GM19455 (cell line): ENCODE measurements around the gene KATNA1.
A peak's percentile ranks its signal among the peaks of the same experiment; 100 is the strongest.

ENCODE experiments used
- ATAC-seq: cut with Tn5 transposase; IDR thresholded peaks from one replicate; pipeline ENCODE4 v1.9.1; 2021; ENCODE audit not compliant: unreplicated experiment

Gene KATNA1

GRCh38 chr6:149614337-149614736 lies 34.2 kb downstream of the KATNA1 start:
- no peak for ATAC-seq

GRCh38 chr6:149608381-149608982 lies 40.0 kb downstream of the KATNA1 start:
- ATAC-seq = no peak

GRCh38 chr6:149600508-149600907 lies 48.0 kb downstream of the KATNA1 start:
- no peak for ATAC-seq

GRCh38 chr6:149593408-149593807 lies 55.1 kb downstream of the KATNA1 start:
- ATAC-seq = no peak

- no peak for ATAC-seq
Observed at GRCh38 chr6:149592983-149593382, 55.5 kb downstream of the KATNA1 start.

- no peak for ATAC-seq
Observed at GRCh38 chr6:149586149-149586548, 62.4 kb downstream of the KATNA1 start.

GRCh38 chr6:149581349-149581748 lies 67.2 kb downstream of the KATNA1 start:
- ATAC-seq = no peak

GRCh38 chr6:149580880-149581279 lies 67.6 kb downstream of the KATNA1 start:
- ATAC-seq = no peak

- ATAC-seq = no peak
Observed at GRCh38 chr6:149567945-149568585, 80.4 kb downstream of the KATNA1 start.

- no peak for ATAC-seq
Observed at GRCh38 chr6:149567194-149567586, 81.3 kb downstream of the KATNA1 start.

GRCh38 chr6:149566410-149567193 lies 81.9 kb downstream of the KATNA1 start:
- ATAC-seq = peak; percentile 35

- peak; percentile 80 for ATAC-seq
Observed at GRCh38 chr6:149565527-149566409, 82.7 kb downstream of the KATNA1 start, which contains the start of gene GINM1. TSS of gene GINM1 (plus strand) at chr6:149566375. CDS start at chr6:149566415, 40 bp downstream.

- no peak for ATAC-seq
Observed at GRCh38 chr6:149563928-149564325, 84.6 kb downstream of the KATNA1 start.

GRCh38 chr6:149563203-149563927 lies 85.1 kb downstream of the KATNA1 start:
- ATAC-seq = no peak

GRCh38 chr6:149560736-149561135 lies 87.8 kb downstream of the KATNA1 start:
- ATAC-seq = no peak

GRCh38 chr6:149559389-149559788 lies 89.1 kb downstream of the KATNA1 start:
- ATAC-seq = no peak

- ATAC-seq = no peak
Observed at GRCh38 chr6:149558029-149558428, 90.5 kb downstream of the KATNA1 start.

- no peak for ATAC-seq
Observed at GRCh38 chr6:149551920-149552319, 96.6 kb downstream of the KATNA1 start.

- peak; percentile 89 for ATAC-seq
Observed at GRCh38 chr6:149545754-149546471, 102.6 kb downstream of the KATNA1 start, which contains the start of gene PPIL4. TSS of gene PPIL4 (minus strand) at chr6:149546043. CDS start at chr6:149546005, 38 bp downstream.
